Fibroblast of the aortic adventitia (primary cell): ENCODE measurements around the gene CLBA1. TPM values are rescaled to one million over a fixed set of nuclear protein-coding genes. Genes with fewer than 3 reads are reported as not detected.
A peak's percentile ranks its signal among the peaks of the same experiment; 100 is the strongest.

Source experiments
- DNase-seq: peaks from one replicate; pipeline ENCODE4 v3.0.0-alpha.2; 2010; ENCODE audit warnings: low read depth
- H3K4me3 ChIP-seq: 2 replicates; pipeline ENCODE4 v1.5.1; 2011; ENCODE audit warnings: low read depth, mild to moderate bottlenecking, control low read depth, low read length, moderate library complexity
- total RNA-seq: library from RNA; depleted of rRNA; stranded (reverse); fragments of >200 nt; gene quantifications from 2 replicates; pipeline ENCODE4 v1.2.3, GENCODE V29; 2012; ENCODE audit warnings: low replicate concordance
- TF ChIP-seq, protein P1 (sequence below): IDR thresholded peaks from 2 replicates; pipeline ENCODE4 v1.5.1; 2011; ENCODE audit warnings: mild to moderate bottlenecking, low read length, control low read depth, inconsistent platforms; ENCODE audit not compliant: insufficient read depth

Gene CLBA1
- total RNA-seq, 1 donor: 8.0 TPM

DNA sequence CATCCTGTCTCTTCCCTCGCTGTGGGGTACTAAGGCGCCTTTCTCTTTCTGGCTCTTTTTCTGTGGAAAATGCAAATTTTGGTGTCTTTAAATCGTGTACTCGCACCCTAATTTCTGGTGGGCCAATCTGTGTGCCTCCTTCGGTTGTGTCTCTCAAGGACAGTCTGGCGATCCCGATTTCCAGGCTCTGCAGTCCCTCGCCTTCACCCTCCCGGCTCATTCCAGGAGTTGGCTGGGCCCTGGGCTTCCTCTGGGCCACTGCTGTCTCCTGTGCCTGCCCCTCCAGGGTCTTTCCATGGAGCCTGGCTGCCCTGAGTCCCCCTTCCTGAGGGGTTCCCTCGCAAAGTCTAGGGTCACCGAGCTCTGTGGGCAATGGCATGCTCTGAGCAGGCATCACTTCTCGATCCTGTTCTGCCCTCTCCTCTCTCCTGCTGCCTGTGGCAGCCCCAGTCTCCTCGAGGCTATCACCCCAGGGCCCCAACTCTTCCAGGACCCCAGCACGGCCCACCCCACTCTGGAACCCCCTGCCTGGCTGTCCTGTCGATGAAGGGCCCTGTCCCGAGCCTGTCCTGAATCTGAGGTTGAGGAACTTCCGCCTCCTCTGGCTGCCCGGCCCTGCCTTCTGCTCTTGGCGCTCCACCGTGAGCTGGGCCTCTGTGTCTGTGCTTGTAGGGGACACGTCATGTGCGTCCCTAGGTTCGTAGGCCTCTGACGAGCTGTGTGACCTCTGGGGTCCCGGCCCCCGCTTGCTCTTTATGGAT is 31.5 kb upstream of the CLBA1 start:
- no peak overlapping the region for H3K4me3 ChIP-seq
- DNase-seq: no peak
- TF ChIP-seq, protein P1, sequence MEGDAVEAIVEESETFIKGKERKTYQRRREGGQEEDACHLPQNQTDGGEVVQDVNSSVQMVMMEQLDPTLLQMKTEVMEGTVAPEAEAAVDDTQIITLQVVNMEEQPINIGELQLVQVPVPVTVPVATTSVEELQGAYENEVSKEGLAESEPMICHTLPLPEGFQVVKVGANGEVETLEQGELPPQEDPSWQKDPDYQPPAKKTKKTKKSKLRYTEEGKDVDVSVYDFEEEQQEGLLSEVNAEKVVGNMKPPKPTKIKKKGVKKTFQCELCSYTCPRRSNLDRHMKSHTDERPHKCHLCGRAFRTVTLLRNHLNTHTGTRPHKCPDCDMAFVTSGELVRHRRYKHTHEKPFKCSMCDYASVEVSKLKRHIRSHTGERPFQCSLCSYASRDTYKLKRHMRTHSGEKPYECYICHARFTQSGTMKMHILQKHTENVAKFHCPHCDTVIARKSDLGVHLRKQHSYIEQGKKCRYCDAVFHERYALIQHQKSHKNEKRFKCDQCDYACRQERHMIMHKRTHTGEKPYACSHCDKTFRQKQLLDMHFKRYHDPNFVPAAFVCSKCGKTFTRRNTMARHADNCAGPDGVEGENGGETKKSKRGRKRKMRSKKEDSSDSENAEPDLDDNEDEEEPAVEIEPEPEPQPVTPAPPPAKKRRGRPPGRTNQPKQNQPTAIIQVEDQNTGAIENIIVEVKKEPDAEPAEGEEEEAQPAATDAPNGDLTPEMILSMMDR: no peak

DNA sequence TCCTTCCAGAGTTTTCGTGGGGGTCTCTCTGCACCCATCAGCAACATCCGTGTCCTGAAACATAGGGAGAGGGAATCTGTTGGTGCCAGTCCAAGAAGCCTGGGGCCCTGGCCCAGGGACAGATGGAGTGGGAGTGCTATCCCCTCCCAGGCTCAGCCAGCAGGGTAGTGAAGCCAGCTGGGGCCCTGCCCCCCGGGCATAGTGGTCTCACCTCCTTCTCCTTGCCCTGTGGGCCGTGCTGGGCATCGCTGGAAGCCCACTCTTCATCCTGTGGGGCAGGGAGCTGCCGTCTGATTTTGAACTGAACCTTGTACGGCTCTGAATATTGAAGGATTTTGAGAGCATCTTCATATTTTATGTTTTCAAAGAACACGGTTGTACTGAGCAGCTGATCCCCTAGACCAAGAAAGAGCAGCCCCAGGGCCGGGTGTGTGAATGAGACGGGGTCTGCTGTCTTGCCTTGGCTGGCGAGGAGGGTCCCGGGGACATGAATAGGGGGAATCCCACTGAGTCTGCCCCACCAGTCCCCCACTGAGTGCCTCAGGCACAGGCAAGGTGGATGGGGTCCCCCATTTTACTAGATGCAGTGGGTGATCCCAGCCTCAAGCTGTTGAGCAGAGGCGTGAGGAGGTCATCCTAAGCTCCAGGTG is 30.7 kb upstream of the CLBA1 start:
- no peak for DNase-seq
- TF ChIP-seq, protein P1: no peak
- no peak overlapping the region for H3K4me3 ChIP-seq

- no peak overlapping the region for H3K4me3 ChIP-seq
- DNase-seq: no peak
- TF ChIP-seq, protein P1: no peak
These were observed 30.2 kb upstream of the CLBA1 start for GRCh38 chr14:104955396-104955770.

DNA sequence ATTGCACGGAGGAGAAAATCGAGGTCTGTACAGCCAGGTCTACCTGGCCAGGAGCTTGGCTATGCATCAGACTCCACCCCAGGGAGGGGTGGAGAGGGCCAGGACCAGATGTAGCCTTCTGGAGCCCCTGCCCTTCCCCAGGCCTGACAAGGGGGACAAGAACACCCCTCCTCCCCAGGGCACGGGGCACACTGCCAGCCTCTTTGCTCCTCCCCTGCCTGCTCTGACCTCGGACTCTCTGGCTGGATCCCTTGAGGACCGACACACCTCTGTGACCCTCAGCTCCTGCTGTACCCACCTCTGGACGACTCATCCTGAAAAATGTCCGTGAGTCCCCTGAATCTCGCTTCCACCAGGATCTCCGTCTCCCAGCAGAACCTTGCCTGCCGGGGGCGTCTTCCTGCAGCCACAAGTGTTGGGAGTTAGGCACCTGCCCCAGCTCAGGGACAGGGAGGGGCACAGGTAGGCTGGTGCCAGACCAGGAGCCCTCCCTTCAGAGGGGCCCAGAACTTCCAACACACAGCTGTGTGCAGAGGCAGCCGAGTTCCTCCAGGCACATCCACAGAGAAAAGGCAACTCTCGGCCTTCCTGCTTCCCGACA is 29.2 kb upstream of the CLBA1 start:
- H3K4me3 ChIP-seq: no peak overlapping the region
- TF ChIP-seq, protein P1: no peak
- DNase-seq: no peak

- no peak overlapping the region for H3K4me3 ChIP-seq
- TF ChIP-seq, protein P1: no peak
- peak; percentile 48 for DNase-seq
These were observed 28.2 kb upstream of the CLBA1 start for GRCh38 chr14:104957146-104958113.

DNA sequence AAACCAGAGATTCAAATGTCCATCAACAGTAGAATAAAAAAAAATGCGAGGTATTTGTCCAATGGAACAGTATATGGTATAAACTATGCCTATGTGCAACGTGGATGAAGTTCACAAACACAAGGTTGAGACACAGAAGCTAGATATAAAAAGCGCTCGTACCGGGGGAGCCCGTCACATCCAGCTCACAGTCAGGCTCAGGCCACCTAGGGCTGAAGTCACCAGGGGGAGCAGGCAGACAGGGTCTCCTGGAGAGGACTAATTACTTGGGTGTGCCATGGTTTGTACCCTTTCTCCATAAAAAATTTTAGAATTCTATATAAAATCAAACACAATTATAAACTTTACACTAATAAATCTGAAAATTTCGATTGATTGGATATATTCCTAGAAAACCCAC is 21.0 kb upstream of the CLBA1 start:
- no peak overlapping the region for H3K4me3 ChIP-seq
- no peak for DNase-seq
- TF ChIP-seq, protein P1: no peak
